Transverse colon (tissue), 4 donors: ENCODE results near the gene SF3A1. TPM values are rescaled to one million over a fixed set of nuclear protein-coding genes. Genes with fewer than 3 reads are reported as not detected.

Source experiments
- DNase-seq: peaks from one replicate; pipeline ENCODE4 v3.0.0-alpha.2; 2019
- H3K27ac ChIP-seq, 4 donors: fragments of 200-600 bp; sonication (generic); 2 replicates each; pipeline ENCODE4 v1.5.1; 2016 to 2018; ENCODE audit warnings: inconsistent platforms in 4 of 4
- H3K27me3 ChIP-seq: fragments of 200-600 bp; sonication (generic); 2 replicates; pipeline ENCODE4 v1.5.1; 2017; ENCODE audit warnings: inconsistent platforms
- H3K36me3 ChIP-seq, 4 donors: fragments of 200-600 bp; sonication (generic); 2 replicates each; pipeline ENCODE4 v1.5.1; 2017 to 2019; ENCODE audit warnings: inconsistent platforms in 4 of 4
- H3K4me1 ChIP-seq, 4 donors: fragments of 200-600 bp; sonication (generic); 2 replicates each; pipeline ENCODE4 v1.5.1; 2017 to 2020; ENCODE audit warnings: inconsistent platforms in 4 of 4
- H3K4me3 ChIP-seq, 4 donors: fragments of 200-600 bp; sonication (generic); 1 replicate in 1 of 4; 2 replicates in 3 of 4; pipeline versions ENCODE4 v1.5.1 to v1.6.1; 2017 to 2019; ENCODE audit warnings: inconsistent platforms in 4 of 4
- H3K9me3 ChIP-seq, 2 donors: fragments of 200-600 bp; sonication (generic); 2 replicates each; pipeline ENCODE4 v1.5.1; 2017 to 2019; ENCODE audit warnings: inconsistent platforms in 2 of 2
- CTCF ChIP-seq, 5 experiments: fragments of 200-600 bp in 3 of 5; fragments of 450-650 bp in 2 of 5; sonication (generic) in 3 of 5; IDR thresholded peaks; 1 replicate in 2 of 5; 2 replicates in 3 of 5; pipeline ENCODE4 v1.5.1; 2016 to 2017; ENCODE audit warnings: antibody characterized with exemption in 5 of 5, inconsistent platforms in 3 of 5, mild to moderate bottlenecking in 2 of 5, moderate library complexity in 1 of 5
- EP300 ChIP-seq: sonication (generic); formaldehyde crosslinking; IDR thresholded peaks from one replicate; pipeline ENCODE4 v1.6.1; 2017; ENCODE audit warnings: antibody characterized with exemption, low read depth
- POLR2A ChIP-seq: fragments of 450-650 bp; IDR thresholded peaks from one replicate; pipeline ENCODE4 v1.6.1; 2016; ENCODE audit warnings: antibody characterized with exemption, mild to moderate bottlenecking, moderate library complexity
- POLR2AphosphoS5 ChIP-seq, 3 donors: sonication (generic); formaldehyde crosslinking; IDR thresholded peaks; one replicate each; pipeline ENCODE4 v1.6.1; 2016; ENCODE audit warnings: antibody characterized with exemption in 3 of 3
- WGBS, 2 donors: methylation state at CpG; one replicate each; pipeline ENCODE4 v1.1.5; 2018; ENCODE audit warnings: low coverage in 1 of 2; 5-methylcytosine and 5-hydroxymethylcytosine counted together
- in situ Hi-C, 4 donors: fragments of 200-750 bp; cut with MboI; loops; one replicate each; pipeline versions ENCODE4 v1.15.0 to v1.15.1; 2017; ENCODE audit warnings: low sequenced_read_pairs in 3 of 4, low pct_ligation_motif_present in 1 of 4, low pct_unique_long_range_greater_than_20kb in 1 of 4
- intact Hi-C: fragments of 100-400 bp; cut with DNase I; formaldehyde crosslinking; loops from one replicate; pipeline ENCODE4 v1.15.1; 2023; ENCODE audit warnings: low total_unique reads
- total RNA-seq, 4 donors: library from RNA; depleted of rRNA; stranded (reverse); fragments of >200 nt; gene quantifications; one replicate each; pipeline ENCODE4 v1.1.0, GENCODE V29; 2016

The SF3A1 gene
- total RNA-seq, 4 donors from 2014 or later: 73.2 to 664 (median 99.3) TPM

GRCh38 chr22:30385942-30386341 is 29.2 kb upstream of the SF3A1 start:
- 94% methylated on average over 10 of the region's 10 CpGs; no CpG with 5 or more reads in 1 of the 2 donors for WGBS, 2 donors
- intact Hi-C loops: loop anchor here (10.0 kb wide), 1 partner anchor 281 kb away; no protein-coding TSS in a partner anchor

GRCh38 chr22:30383061-30383460 is 26.4 kb upstream of the SF3A1 start:
- no peaks in the 10 kb centered on the region for H3K27me3 ChIP-seq
- DNase-seq: no peak
- TF ChIP-seq POLR2AphosphoS5 (IDR thresholded peaks at IDR 0.05) (no peak), EP300 (no peak), POLR2A (no peak), CTCF (IDR thresholded peaks at IDR 0.05) (no peak)
- in situ Hi-C loops: loop anchor here (10.0 to 25.0 kb wide), 6 partner anchors 96 to 278 kb away; partner anchors contain the start of genes CASTOR1 (in 2 of the 4) and OSM (in 1 of the 4)
- no peak overlapping the region for H3K4me3 ChIP-seq
- H3K27ac ChIP-seq: no peak overlapping the region
- intact Hi-C loops: loop anchor here (10.0 kb wide), 1 partner anchor 278 kb away; no protein-coding TSS in a partner anchor
- no peaks in the 10 kb centered on the region for H3K9me3 ChIP-seq
- H3K4me1 ChIP-seq: peaks cover 6 to 14% (median 11%) of the 10 kb centered on the region in 4 donors
- H3K36me3 ChIP-seq: no peaks in the 10 kb centered on the region
- WGBS, 2 donors: 67% methylated on average over 3 of the region's 3 CpGs; no CpG with 5 or more reads in 1 of the 2 donors

More at GRCh38 chr22:30385942-30386341, 29.2 kb upstream of the SF3A1 start:
- no peaks in the 10 kb centered on the region for H3K9me3 ChIP-seq
- no peak for DNase-seq
- TF ChIP-seq POLR2A: no peak
- TF ChIP-seq CTCF (IDR thresholded peaks at IDR 0.05): no peak
- no peak for TF ChIP-seq EP300
- TF ChIP-seq POLR2AphosphoS5 (IDR thresholded peaks at IDR 0.05): no peak
- in situ Hi-C loops: loop anchor here (10.0 to 25.0 kb wide), 6 partner anchors 99 to 281 kb away; partner anchors contain the start of genes CASTOR1 (in 2 of the 4) and OSM (in 1 of the 4)
- H3K27me3 ChIP-seq: no peaks in the 10 kb centered on the region
- no peak overlapping the region for H3K4me3 ChIP-seq
- no peaks in the 10 kb centered on the region for H3K36me3 ChIP-seq
- H3K27ac ChIP-seq: no peak overlapping the region
- peaks cover 6 to 14% (median 11%) of the 10 kb centered on the region in 4 donors for H3K4me1 ChIP-seq

GRCh38 chr22:30382340-30382739 is 25.6 kb upstream of the SF3A1 start:
- Histone ChIP-seq H3K9me3 (no peaks in the 10 kb centered on the region), H3K4me1 (peaks cover 6 to 11% (median 8%) of the 10 kb centered on the region in 4 donors), H3K36me3 (no peaks in the 10 kb centered on the region), H3K27ac (no peak overlapping the region), H3K27me3 (no peaks in the 10 kb centered on the region), H3K4me3 (no peak overlapping the region)
- DNase-seq: no peak
- TF ChIP-seq EP300 (no peak), CTCF (IDR thresholded peaks at IDR 0.05) (no peak), POLR2A (no peak), POLR2AphosphoS5 (IDR thresholded peaks at IDR 0.05) (no peak)
- WGBS, 2 donors: 91 to 100% methylated on average over 2 to 5 of the region's 5 CpGs
- in situ Hi-C loops (loop anchor here (10.0 to 25.0 kb wide), 6 partner anchors 95 to 278 kb away; partner anchors contain the start of genes CASTOR1 (in 2 of the 4) and OSM (in 1 of the 4)), intact Hi-C loops (loop anchor here (10.0 kb wide), 1 partner anchor 278 kb away; no protein-coding TSS in a partner anchor)

- Histone ChIP-seq H3K27ac (no peak overlapping the region), H3K27me3 (no peaks in the 10 kb centered on the region), H3K4me3 (no peak overlapping the region), H3K4me1 (peaks cover under 1 to 5% (median 2%) of the 10 kb centered on the region in 4 donors), H3K36me3 (no peaks in the 10 kb centered on the region), H3K9me3 (no peaks in the 10 kb centered on the region)
- in situ Hi-C loops: loop anchor here (10.0 to 25.0 kb wide), 6 partner anchors 94 to 276 kb away; partner anchors contain the start of genes CASTOR1 (in 2 of the 4) and OSM (in 1 of the 4)
- TF ChIP-seq POLR2A (no peak), EP300 (no peak)
- 89% methylated on average over 11 of the region's 12 CpGs; no CpG with 5 or more reads in 1 of the 2 donors for WGBS, 2 donors
- no peak for DNase-seq
- intact Hi-C loops: loop anchor here (10.0 kb wide), 1 partner anchor 276 kb away; no protein-coding TSS in a partner anchor
Measured at GRCh38 chr22:30381264-30381663, 24.6 kb upstream of the SF3A1 start.
